ACC112 (cell line): ENCODE data around the gene PCDHAC1.
"Not testable (repeated sequence)": the region's sequence is repeated elsewhere in the genome, so short reads cannot be mapped to it uniquely, and the experiment has no call there.

Experiments used
- H2AFZ ChIP-seq: fragments of 200-600 bp; sonication (generic); one replicate; pipeline ENCODE4 v1.6.0; 2017; ENCODE audit warnings: antibody characterized with exemption, low read length; ENCODE audit not compliant: unreplicated experiment
- H3K27ac ChIP-seq: fragments of 200-600 bp; sonication (generic); 2 replicates; pipeline ENCODE4 v1.5.1; 2014; ENCODE audit warnings: low read depth, mild to moderate bottlenecking, antibody characterized with exemption, low read length, moderate library complexity
- H3K27me3 ChIP-seq: fragments of 200-600 bp; sonication (generic); 2 replicates; pipeline ENCODE4 v1.6.1; 2014; ENCODE audit warnings: mild to moderate bottlenecking, antibody characterized with exemption, low read length, moderate library complexity, mixed read lengths; ENCODE audit not compliant: insufficient read depth
- H3K36me3 ChIP-seq: fragments of 200-600 bp; sonication (generic); 2 replicates; pipeline ENCODE4 v1.6.1; 2016; ENCODE audit warnings: mild to moderate bottlenecking, antibody characterized with exemption, low read length, moderate library complexity, mixed read lengths; ENCODE audit not compliant: insufficient read depth
- H3K4me1 ChIP-seq: fragments of 200-600 bp; sonication (generic); one replicate; pipeline ENCODE4 v1.6.1; 2016; ENCODE audit warnings: low read length, mixed read lengths; ENCODE audit not compliant: insufficient read depth, unreplicated experiment, control insufficient read depth
- H3K4me3 ChIP-seq: fragments of 200-600 bp; sonication (generic); 2 replicates; pipeline ENCODE4 v1.5.1; 2014; ENCODE audit warnings: mild to moderate bottlenecking, low read depth, low read length
- H3K79me2 ChIP-seq: fragments of 200-600 bp; sonication (generic); one replicate; pipeline ENCODE4 v1.6.0; 2016; ENCODE audit warnings: low read length; ENCODE audit not compliant: control insufficient read depth, unreplicated experiment, insufficient read depth

Gene PCDHAC1, protein sequence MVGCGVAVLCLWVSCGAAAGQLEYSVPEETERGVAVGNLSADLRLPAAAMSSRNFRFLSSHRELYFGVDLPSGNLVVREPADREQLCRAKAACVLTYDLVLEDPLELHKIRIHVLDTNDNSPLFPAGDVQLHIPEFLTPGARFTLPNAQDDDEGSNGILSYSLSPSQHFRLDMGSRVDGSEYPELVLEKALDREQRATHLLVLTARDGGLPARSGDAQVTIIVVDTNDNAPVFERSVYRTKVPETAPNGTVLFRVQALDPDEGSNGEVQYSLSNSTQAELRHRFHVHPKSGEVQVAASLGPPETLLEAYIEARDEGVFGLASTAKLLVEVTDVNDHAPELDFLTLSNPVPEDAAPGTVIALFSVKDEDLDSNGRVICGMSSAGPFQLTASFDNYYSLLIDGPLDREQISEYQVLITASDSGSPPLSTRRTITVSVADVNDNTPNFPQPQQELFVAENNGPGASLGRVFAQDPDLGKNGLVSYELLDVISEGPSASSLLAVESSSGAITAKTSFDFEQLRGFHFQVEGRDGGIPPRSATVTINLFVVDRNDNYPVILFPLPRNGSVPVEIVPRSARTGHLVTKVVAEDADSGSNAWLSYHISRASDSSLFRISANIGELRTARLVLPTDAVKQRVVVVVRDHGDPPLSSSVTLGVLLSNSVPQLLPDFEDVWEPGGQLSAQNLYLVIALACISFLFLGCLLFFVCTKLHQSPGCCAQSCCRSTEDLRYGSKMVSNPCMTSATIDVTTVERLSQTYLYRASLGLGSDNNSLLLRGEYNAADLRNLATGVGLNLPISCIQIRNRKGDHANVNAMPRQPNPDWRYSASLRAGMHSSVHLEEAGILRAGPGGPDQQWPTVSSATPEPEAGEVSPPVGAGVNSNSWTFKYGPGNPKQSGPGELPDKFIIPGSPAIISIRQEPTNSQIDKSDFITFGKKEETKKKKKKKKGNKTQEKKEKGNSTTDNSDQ

DNA sequence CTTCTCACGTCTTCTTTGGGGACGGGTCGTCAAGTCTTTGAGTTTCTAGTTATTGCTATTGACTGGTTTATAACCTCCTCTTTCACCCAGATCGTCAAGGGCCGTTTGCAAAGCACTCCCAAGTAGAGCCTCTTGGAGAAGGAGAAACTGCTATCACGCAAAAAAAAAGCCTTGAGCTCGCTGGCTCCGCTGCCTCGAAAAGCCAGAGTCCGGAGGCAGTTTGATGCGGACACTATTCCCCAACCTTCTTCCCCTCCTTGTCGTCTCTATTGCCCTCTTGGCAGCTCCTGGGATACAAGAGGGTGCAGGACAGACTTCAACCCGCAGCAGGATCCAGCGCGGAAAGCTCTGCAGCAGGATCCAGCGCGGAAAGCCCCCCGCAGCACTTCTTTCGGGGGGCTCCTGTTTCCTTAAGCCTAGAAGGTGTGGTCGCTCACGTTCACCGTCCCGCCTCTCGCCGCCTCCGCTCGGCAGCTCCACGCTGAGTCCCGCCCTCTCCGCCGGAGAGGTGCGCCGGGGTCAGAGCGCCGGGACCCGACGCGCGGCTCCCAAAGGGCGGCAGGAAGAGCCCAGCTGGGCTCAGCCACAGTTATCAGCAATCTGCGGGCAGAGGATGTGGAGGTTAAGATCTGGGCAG, at the start of gene PCDHAC1:
TSS of gene PCDHAC1 (plus strand) at position 494 of the 637 bp plus-strand sequence. CDS start 594 bp downstream, outside the sequence.
- Histone ChIP-seq H2AFZ (no peak within 1 kb of the TSS), H3K4me1 (no peaks in the 10 kb centered on the region), H3K27me3 (peaks cover 32% of the 10 kb centered on the region), H3K27ac (no peak within 1 kb of the TSS), H3K36me3 (no peaks in the 10 kb centered on the region), H3K4me3 (peak within 1 kb of the TSS; percentile 37; the same call in 1 of the 2 replicates), H3K79me2 (no peaks in the 10 kb centered on the region)

DNA sequence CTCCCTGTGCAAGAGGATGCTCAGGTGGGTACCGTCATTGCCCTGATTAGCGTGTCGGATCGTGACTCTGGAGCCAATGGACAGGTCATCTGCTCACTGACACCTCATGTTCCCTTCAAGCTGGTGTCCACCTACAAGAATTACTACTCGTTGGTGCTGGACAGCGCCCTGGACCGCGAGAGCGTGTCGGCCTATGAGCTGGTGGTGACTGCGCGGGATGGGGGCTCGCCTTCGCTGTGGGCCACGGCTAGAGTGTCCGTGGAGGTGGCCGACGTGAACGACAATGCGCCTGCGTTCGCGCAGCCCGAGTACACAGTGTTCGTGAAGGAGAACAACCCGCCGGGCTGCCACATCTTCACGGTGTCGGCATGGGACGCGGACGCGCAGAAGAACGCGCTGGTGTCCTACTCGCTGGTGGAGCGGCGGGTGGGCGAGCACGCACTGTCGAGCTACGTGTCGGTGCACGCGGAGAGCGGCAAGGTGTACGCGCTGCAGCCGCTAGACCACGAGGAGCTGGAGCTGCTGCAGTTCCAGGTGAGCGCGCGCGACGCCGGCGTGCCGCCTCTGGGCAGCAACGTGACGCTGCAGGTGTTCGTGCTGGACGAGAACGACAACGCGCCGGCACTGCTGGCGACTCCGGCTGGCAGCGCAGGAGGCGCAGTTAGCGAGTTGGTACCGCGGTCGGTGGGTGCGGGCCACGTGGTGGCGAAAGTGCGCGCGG, 49.4 kb upstream of the PCDHAC1 start:
- not testable (repeated sequence) for H3K4me3 ChIP-seq, H2AFZ ChIP-seq, H3K36me3 ChIP-seq, H3K4me1 ChIP-seq, H3K79me2 ChIP-seq, H3K27me3 ChIP-seq, H3K27ac ChIP-seq

DNA sequence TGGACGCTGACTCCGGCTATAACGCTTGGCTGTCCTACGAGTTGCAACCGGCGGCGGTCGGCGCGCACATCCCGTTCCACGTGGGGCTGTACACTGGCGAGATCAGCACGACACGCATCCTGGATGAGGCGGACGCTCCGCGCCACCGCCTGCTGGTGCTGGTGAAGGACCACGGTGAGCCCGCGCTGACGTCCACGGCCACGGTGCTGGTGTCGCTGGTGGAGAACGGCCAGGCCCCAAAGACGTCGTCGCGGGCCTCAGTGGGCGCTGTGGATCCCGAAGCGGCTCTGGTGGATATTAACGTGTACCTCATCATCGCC, 48.9 kb upstream of the PCDHAC1 start:
- H3K4me1 ChIP-seq, result no peaks in the 10 kb centered on the region
- no peak overlapping the region for H3K27ac ChIP-seq
- no peaks in the 10 kb centered on the region for H3K27me3 ChIP-seq
- no peaks in the 10 kb centered on the region for H3K36me3 ChIP-seq
- no peak overlapping the region for H2AFZ ChIP-seq
- H3K4me3 ChIP-seq, result no peak overlapping the region
- no peaks in the 10 kb centered on the region for H3K79me2 ChIP-seq

DNA sequence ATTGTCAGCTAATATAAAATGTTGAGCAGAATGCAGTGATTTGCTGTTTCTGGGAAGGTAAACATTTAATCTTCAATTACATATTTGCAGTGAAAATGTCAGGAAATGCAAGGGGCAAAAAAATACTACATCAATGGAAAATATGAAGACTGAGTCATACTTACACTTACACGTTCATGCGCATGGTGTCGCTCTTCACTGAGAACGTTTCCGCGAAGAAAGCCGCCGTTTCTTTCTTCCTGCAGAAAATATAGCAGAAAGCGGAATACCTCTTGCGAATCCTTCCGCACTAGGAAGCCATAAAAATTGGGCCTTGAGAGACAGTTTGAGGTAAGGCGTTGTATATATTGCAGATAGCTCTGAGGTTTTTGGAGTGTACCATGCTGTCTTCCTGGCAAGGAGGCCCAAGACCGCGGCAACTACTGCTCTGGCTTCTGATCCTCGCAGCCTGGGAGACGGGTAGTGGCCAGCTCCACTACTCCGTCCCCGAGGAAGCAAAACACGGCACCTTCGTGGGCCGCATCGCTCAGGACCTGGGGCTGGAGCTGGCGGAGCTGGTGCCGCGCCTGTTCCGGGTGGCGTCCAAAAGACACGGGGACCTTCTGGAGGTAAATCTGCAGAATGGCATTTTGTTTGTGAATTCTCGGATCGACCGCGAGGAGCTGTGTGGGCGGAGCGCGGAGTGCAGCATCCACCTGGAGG, 44.1 kb upstream of the PCDHAC1 start, which contains the start of gene PCDHA13:
TSS of gene PCDHA13 (plus strand) at position 236 of the 702 bp plus-strand sequence. CDS start at position 381, 145 bp downstream.
- Histone ChIP-seq H3K79me2 (no peaks in the 10 kb centered on the region), H3K4me3 (no peak within 1 kb of the TSS), H3K27ac (no peak within 1 kb of the TSS), H3K36me3 (no peaks in the 10 kb centered on the region), H2AFZ (no peak within 1 kb of the TSS), H3K27me3 (no peaks in the 10 kb centered on the region), H3K4me1 (no peaks in the 10 kb centered on the region)

DNA sequence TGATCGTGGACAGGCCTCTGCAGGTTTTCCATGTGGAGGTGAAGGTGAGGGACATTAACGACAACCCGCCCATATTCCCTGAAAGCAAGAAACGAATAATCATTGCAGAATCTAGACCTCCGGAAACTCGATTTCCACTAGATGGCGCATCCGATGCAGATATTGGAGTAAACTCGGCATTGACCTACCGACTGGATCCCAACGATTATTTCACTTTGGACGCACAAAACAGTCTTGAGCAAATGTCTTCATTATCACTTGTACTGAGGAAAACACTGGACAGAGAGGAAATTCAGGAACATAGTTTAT, 43.6 kb upstream of the PCDHAC1 start:
- Histone ChIP-seq H3K4me1 (no peaks in the 10 kb centered on the region), H3K36me3 (no peaks in the 10 kb centered on the region), H2AFZ (no peak overlapping the region), H3K79me2 (no peaks in the 10 kb centered on the region), H3K4me3 (no peak overlapping the region), H3K27ac (no peak overlapping the region), H3K27me3 (no peaks in the 10 kb centered on the region)

DNA sequence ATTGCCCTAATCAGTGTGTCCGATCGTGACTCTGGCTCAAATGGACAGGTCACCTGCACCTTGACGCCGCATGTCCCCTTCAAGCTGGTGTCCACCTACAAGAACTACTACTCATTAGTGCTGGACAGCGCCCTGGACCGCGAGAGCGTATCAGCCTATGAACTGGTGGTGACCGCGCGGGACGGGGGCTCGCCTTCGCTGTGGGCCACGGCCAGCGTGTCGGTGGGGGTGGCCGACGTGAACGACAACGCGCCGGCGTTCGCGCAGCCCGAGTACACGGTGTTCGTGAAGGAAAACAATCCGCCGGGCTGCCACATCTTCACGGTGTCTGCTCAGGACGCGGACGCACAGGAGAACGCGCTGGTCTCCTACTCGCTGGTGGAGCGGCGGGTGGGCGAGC, 42.7 kb upstream of the PCDHAC1 start:
- H2AFZ ChIP-seq, result no peak overlapping the region
- H3K79me2 ChIP-seq, result no peaks in the 10 kb centered on the region

DNA sequence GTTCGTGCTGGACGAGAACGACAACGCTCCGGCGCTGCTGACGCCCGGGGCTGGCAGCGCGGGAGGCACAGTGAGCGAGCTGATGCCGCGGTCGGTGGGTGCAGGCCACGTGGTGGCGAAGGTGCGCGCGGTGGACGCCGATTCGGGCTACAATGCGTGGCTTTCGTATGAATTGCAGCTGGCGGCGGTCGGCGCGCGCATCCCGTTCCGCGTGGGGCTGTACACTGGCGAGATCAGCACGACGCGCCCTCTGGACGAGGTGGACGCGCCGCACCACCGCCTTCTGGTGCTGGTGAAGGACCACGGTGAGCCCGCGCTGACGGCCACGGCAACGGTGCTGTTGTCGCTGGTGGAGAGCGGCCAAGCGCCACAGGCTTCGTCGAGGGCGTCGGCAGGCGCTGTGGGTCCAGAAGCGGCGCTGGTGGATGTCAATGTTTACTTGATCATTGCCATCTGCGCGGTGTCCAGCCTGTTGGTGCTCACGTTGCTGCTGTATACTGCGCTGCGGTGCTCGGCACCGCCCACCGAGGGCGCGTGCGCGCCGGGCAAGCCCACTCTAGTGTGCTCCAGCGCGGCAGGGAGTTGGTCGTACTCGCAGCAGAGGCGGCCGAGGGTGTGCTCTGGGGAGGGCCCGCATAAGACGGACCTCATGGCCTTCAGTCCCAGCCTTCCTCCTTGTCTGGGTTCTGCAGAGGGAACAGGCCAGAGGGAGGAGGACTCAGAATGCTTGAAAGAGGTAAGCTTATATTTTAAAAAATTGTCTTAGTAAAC, 42.0 kb upstream of the PCDHAC1 start:
- no peaks in the 10 kb centered on the region for H3K36me3 ChIP-seq
- H3K79me2 ChIP-seq, result no peaks in the 10 kb centered on the region
- no peak overlapping the region for H2AFZ ChIP-seq
- no peak overlapping the region for H3K27ac ChIP-seq
- no peaks in the 10 kb centered on the region for H3K4me1 ChIP-seq
- no peak overlapping the region for H3K4me3 ChIP-seq
- no peaks in the 10 kb centered on the region for H3K27me3 ChIP-seq

More for the DNA sequence above, 42.7 kb upstream of the PCDHAC1 start:
- H3K4me1 ChIP-seq, result no peaks in the 10 kb centered on the region
- no peak overlapping the region for H3K27ac ChIP-seq
- H3K36me3 ChIP-seq, result no peaks in the 10 kb centered on the region
- no peak overlapping the region for H3K4me3 ChIP-seq
- no peaks in the 10 kb centered on the region for H3K27me3 ChIP-seq

DNA sequence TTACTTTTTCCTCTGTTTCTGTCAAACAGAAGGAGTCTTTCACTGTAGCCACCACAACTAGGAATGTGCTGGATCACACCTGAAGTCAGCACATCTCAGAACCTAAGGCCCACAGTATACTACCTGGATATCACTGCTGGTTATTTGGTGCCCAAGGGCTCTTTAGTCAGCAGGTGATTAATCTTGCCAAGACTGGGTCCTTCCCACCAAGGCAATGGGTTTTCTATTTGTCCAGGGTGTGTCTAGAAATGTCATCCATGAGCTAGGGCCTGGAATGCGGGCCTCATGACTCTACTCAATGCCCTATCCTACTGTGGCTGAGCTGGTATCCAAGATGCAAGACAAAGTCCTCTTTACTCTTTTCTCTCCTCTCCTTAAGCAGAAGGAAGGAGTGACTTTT, 9.8 kb upstream of the PCDHAC1 start:
- Histone ChIP-seq H2AFZ (no peak overlapping the region), H3K27ac (no peak overlapping the region)

DNA sequence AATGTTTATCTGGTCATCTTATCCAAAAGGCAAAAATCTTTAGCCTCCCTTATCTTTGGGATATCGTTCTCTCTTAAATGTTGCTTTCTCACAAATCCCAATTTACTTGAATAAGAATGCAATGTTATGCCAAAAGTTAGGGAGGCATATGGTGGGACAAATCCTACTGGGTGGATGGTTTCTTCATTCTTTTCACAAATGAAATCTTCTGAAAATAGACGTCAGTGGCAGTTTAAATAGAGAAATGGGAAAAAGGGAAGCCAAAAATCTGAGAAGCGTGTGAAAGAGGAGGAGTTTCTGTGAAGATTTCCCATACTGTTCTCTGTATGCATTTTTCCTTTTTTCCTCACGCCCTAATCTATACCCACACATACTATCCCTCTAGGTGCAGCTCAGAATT, 2.5 kb upstream of the PCDHAC1 start:
- no peak overlapping the region for H2AFZ ChIP-seq
- H3K4me3 ChIP-seq, result no peak overlapping the region
- no peaks in the 10 kb centered on the region for H3K36me3 ChIP-seq
- H3K79me2 ChIP-seq, result no peaks in the 10 kb centered on the region
- H3K27ac ChIP-seq, result no peak overlapping the region
- H3K27me3 ChIP-seq, result peaks cover 32% of the 10 kb centered on the region
- no peaks in the 10 kb centered on the region for H3K4me1 ChIP-seq

More for the DNA sequence above, 9.8 kb upstream of the PCDHAC1 start:
- no peak overlapping the region for H3K4me3 ChIP-seq
- no peaks in the 10 kb centered on the region for H3K79me2 ChIP-seq
- H3K4me1 ChIP-seq, result no peaks in the 10 kb centered on the region
- no peaks in the 10 kb centered on the region for H3K27me3 ChIP-seq
- no peaks in the 10 kb centered on the region for H3K36me3 ChIP-seq
